Esophagus muscularis mucosa (tissue), 4 donors: Measurements from ENCODE around the gene RGP1. TPM values are rescaled to one million over a fixed set of nuclear protein-coding genes. Genes with fewer than 3 reads are reported as not detected.

Experiments
- DNase-seq: peaks from one replicate; pipeline ENCODE4 v3.0.0-alpha.2; 2017; ENCODE audit errors: extremely low spot score
- H3K27ac ChIP-seq, 4 donors: fragments of 200-600 bp; sonication (generic); replicated peaks in 1 of 4; 1 replicate in 3 of 4; 2 replicates in 1 of 4; pipeline ENCODE4 v1.5.1; 2016 to 2019; ENCODE audit warnings: mild to moderate bottlenecking in 1 of 4
- H3K27me3 ChIP-seq, 4 donors: fragments of 200-600 bp; sonication (generic); one replicate each; pipeline versions ENCODE4 v1.5.1 to v1.6.0; 2016 to 2019
- H3K36me3 ChIP-seq, 4 donors: fragments of 200-600 bp; sonication (generic); one replicate each; pipeline ENCODE4 v1.5.1; 2016 to 2019
- H3K4me1 ChIP-seq, 4 donors: fragments of 200-600 bp; sonication (generic); one replicate each; pipeline ENCODE4 v1.5.1; 2016 to 2019
- H3K4me3 ChIP-seq, 4 donors: fragments of 200-600 bp; sonication (generic); 1 replicate in 2 of 4; 2 replicates in 2 of 4; pipeline ENCODE4 v1.5.1; 2016 to 2019; ENCODE audit warnings: mild to moderate bottlenecking in 4 of 4, moderate library complexity in 1 of 4
- H3K9me3 ChIP-seq, 4 donors: fragments of 200-600 bp; sonication (generic); 1 replicate in 3 of 4; 2 replicates in 1 of 4; pipeline ENCODE4 v1.5.1; 2016 to 2019
- CTCF ChIP-seq, 3 experiments: fragments of 200-600 bp in 2 of 3; fragments of 450-650 bp in 1 of 3; sonication (generic) in 2 of 3; IDR thresholded peaks; one replicate each; pipeline ENCODE4 v1.5.1; 2017 to 2019; ENCODE audit warnings: antibody characterized with exemption in 3 of 3, mild to moderate bottlenecking in 2 of 3, moderate library complexity in 1 of 3
- EP300 ChIP-seq: sonication (generic); formaldehyde crosslinking; IDR thresholded peaks from one replicate; pipeline ENCODE4 v1.6.1; 2017; ENCODE audit warnings: antibody characterized with exemption
- POLR2A ChIP-seq: fragments of 450-650 bp; IDR thresholded peaks from one replicate; pipeline ENCODE4 v1.6.1; 2017; ENCODE audit warnings: antibody characterized with exemption, moderate library complexity, mild to moderate bottlenecking, low read depth
- POLR2AphosphoS5 ChIP-seq, 2 donors: sonication (generic); formaldehyde crosslinking; IDR thresholded peaks; one replicate each; pipeline ENCODE4 v1.6.1; 2017; ENCODE audit warnings: antibody characterized with exemption in 2 of 2
- WGBS: methylation state at CpG from one replicate; pipeline ENCODE4 v1.1.5; 2018; 5-methylcytosine and 5-hydroxymethylcytosine counted together
- intact Hi-C: fragments of 100-400 bp; cut with DNase I; formaldehyde crosslinking; loops from one replicate; pipeline ENCODE4 v1.15.1; 2023
- total RNA-seq, 4 donors: library from RNA; depleted of rRNA; stranded (reverse); fragments of >200 nt; gene quantifications; one replicate each; pipeline versions ENCODE4 v1.1.0 to v1.2.1, GENCODE V29; 2016

The RGP1 gene
- total RNA-seq, 4 donors from 2014 or later, result 22.0 to 31.8 (median 26.8) TPM

- H3K36me3 ChIP-seq, result peaks cover 6 to 18% (median 16%) of the 10 kb centered on the region in 4 donors
- intact Hi-C loops, result no loop called here
- no peak for TF ChIP-seq CTCF (IDR thresholded peaks at IDR 0.05)
- TF ChIP-seq POLR2A, result no peak
- no peak for TF ChIP-seq EP300
- TF ChIP-seq POLR2AphosphoS5 (IDR thresholded peaks at IDR 0.05), result no peak
- no peak for DNase-seq
- H3K27me3 ChIP-seq, result no peaks in the 10 kb centered on the region
- no peaks in the 10 kb centered on the region for H3K9me3 ChIP-seq
- peaks cover 22 to 37% (median 36%) of the 10 kb centered on the region in 4 donors for H3K4me1 ChIP-seq
- peak overlapping the region; percentile 86 to 92 (median 88) for H3K27ac ChIP-seq
- H3K4me3 ChIP-seq, result no peak overlapping the region
- 51% methylated on average over 3 of the region's 3 CpGs for WGBS
These were observed 9.5 kb downstream of the RGP1 start for GRCh38 chr9:35758475-35759050.

- Histone ChIP-seq H3K36me3 (peaks cover 0 to 6% (median 5%) of the 10 kb centered on the region in 4 donors), H3K4me3 (no peak overlapping the region), H3K9me3 (no peaks in the 10 kb centered on the region), H3K27ac (no peak overlapping the region), H3K4me1 (peaks cover 22 to 36% (median 35%) of the 10 kb centered on the region in 4 donors), H3K27me3 (no peaks in the 10 kb centered on the region)
- TF ChIP-seq CTCF (IDR thresholded peaks at IDR 0.05) (no peak), POLR2A (no peak), EP300 (no peak), POLR2AphosphoS5 (IDR thresholded peaks at IDR 0.05) (no peak)
- intact Hi-C loops, result no loop called here
- 96% methylated on average over 4 of the region's 4 CpGs for WGBS
- no peak for DNase-seq
These were observed 10.7 kb downstream of the RGP1 start for GRCh38 chr9:35759795-35760194.

DNA sequence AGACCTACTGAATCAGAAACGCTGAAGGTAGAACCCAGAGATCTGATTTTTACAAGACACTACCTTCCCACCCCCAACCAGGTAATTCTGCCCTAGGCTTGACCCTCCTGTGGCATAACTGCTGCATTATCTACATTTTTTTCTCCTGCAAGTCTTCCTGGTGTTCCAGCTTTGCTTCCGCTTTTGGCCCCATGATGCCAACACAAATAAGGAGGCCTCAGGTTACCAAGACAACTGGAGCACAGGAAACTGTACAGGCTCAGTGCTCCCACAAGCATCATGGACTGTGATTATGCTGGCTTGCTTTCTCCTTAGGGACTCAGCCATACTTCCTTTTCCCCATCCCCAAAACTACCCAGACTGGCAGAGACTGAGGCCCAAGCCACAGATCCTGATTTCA lies 11.6 kb downstream of the RGP1 start:
- H3K27ac ChIP-seq, result no peak overlapping the region
- H3K9me3 ChIP-seq, result no peaks in the 10 kb centered on the region
- TF ChIP-seq POLR2AphosphoS5 (IDR thresholded peaks at IDR 0.05), result peak in 1 of 2 donors; percentile 5
- no peak for TF ChIP-seq EP300
- no peak overlapping the region for H3K4me3 ChIP-seq
- DNase-seq, result no peak
- intact Hi-C loops, result no loop called here
- H3K27me3 ChIP-seq, result no peaks in the 10 kb centered on the region
- 78% methylated on average over 2 of the region's 2 CpGs for WGBS
- H3K36me3 ChIP-seq, result no peaks in the 10 kb centered on the region
- H3K4me1 ChIP-seq, result peaks cover 22 to 36% (median 35%) of the 10 kb centered on the region in 4 donors

DNA sequence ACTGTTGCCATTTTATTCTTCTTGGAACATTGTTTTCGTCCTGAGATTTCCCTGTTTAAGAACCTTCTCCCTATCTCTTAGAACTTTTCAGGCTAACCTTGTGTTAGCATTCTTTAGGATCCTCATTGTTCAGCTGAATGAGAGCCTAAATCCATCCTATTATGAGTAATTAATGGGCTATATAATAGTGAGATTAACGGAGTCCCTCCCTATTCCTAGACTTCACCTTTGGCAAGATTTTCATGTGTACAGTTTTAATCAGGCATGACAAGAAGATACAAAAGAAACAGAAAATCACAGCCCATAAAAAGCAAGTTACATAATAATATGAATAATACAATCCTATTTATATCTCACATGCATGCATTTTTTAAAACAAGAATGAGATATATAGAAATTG lies 14.1 kb downstream of the RGP1 start:
- Histone ChIP-seq H3K4me1 (peaks cover 6 to 15% (median 11%) of the 10 kb centered on the region in 4 donors), H3K27ac (no peak overlapping the region), H3K27me3 (no peaks in the 10 kb centered on the region), H3K9me3 (no peaks in the 10 kb centered on the region), H3K4me3 (no peak overlapping the region), H3K36me3 (no peaks in the 10 kb centered on the region)
- intact Hi-C loops, result no loop called here
- TF ChIP-seq CTCF (IDR thresholded peaks at IDR 0.05), result no peak
- no peak for TF ChIP-seq POLR2A
- TF ChIP-seq EP300, result no peak
- no peak for TF ChIP-seq POLR2AphosphoS5 (IDR thresholded peaks at IDR 0.05)
- WGBS, result 80% methylated on average over 2 of the region's 2 CpGs
- no peak for DNase-seq

DNA sequence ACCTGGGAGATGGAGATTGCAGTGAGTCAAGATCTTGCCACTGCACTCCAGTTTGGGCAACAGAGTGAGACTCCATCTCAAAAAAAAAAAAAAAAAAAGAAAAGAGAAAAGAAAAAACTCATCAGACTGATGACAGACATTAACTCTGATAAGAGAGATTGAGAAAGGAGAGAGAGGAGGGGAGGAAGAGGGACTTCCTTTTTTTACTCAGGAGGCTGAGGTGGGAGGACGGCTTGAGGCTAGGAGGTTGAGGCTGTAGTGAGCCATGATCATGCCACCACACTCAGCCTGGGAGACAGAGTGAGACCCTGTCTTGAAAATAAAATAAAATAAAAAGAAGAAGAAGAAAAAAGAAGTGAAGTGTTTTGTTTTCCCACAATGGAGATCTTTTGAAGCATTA lies 14.7 kb downstream of the RGP1 start:
- H3K4me1 ChIP-seq, result peaks cover 0 to 8% (median 4%) of the 10 kb centered on the region in 4 donors
- H3K36me3 ChIP-seq, result no peaks in the 10 kb centered on the region
- H3K27me3 ChIP-seq, result no peaks in the 10 kb centered on the region
- no peak for DNase-seq
- H3K27ac ChIP-seq, result no peak overlapping the region
- H3K9me3 ChIP-seq, result no peaks in the 10 kb centered on the region
- intact Hi-C loops, result no loop called here
- H3K4me3 ChIP-seq, result no peak overlapping the region
- WGBS, result 100% methylated on average over 1 of the region's 1 CpG
- TF ChIP-seq EP300, result no peak
- TF ChIP-seq CTCF (IDR thresholded peaks at IDR 0.05), result no peak
- no peak for TF ChIP-seq POLR2AphosphoS5 (IDR thresholded peaks at IDR 0.05)
- no peak for TF ChIP-seq POLR2A
